Right ventricle myocardium inferior (tissue), 1 donor: ENCODE data around the gene CNTN5. TPM values are rescaled to one million over a fixed set of nuclear protein-coding genes. Genes with fewer than 3 reads are reported as not detected.
A peak's percentile ranks its signal among the peaks of the same experiment; 100 is the strongest.
"Not testable (repeated sequence)": the region's sequence is repeated elsewhere in the genome, so short reads cannot be mapped to it uniquely, and the experiment has no call there.

Experiments used
- ATAC-seq: fragments of 200-7000 bp; cut with Tn5 transposase; one replicate; pipeline ENCODE4 v1.9.1; 2020; ENCODE audit warnings: mild to moderate bottlenecking, moderate library complexity
- DNase-seq: peaks from one replicate; pipeline ENCODE4 v3.0.0; 2021; ENCODE audit errors: missing footprints
- intact Hi-C: fragments of 100-400 bp; cut with DNase I; formaldehyde crosslinking; loops from one replicate; pipeline ENCODE4 v1.11.0; 2022
- long read RNA-seq: library from polyadenylated mRNA; unstranded; transcript quantifications from one replicate; pipeline ENCODE4 v2.0.0, GENCODE V29; 2021
- total RNA-seq: library from RNA; stranded (reverse); fragmentation: NEBNext Ultra II Directional; extraction: Animal tissue kit (Norgen Biotek cat#: 25700); gene quantifications from one replicate; pipeline ENCODE4 v1.2.1, GENCODE V29; 2021
- donor health status: DM: no; HTN: yes; CAD: no; lungs with severe emphysema.

Gene CNTN5
- not detected for total RNA-seq
- long read RNA-seq, result 0 reads

- ATAC-seq, result peak; percentile 77
- peak; percentile 74 for DNase-seq
- intact Hi-C loops, result no loop called here
These were observed at the start of gene CNTN5 for GRCh38 chr11:99020352-99021225. TSS of gene CNTN5 (plus strand) at chr11:99020949.

GRCh38 chr11:98979205-98979604 lies 41.5 kb upstream of the CNTN5 start:
- intact Hi-C loops, result no loop called here
- no peak for ATAC-seq
- no peak for DNase-seq

GRCh38 chr11:99015634-99016454 lies 4.9 kb upstream of the CNTN5 start:
- intact Hi-C loops, result loop anchor here (10.0 kb wide), 1 partner anchor 719 kb away; no protein-coding TSS in a partner anchor
- DNase-seq (no peak), ATAC-seq (no peak)

GRCh38 chr11:99019696-99020095 lies 1.1 kb upstream of the CNTN5 start:
- intact Hi-C loops, result loop anchor here (10.0 kb wide), 1 partner anchor 715 kb away; no protein-coding TSS in a partner anchor
- ATAC-seq, result no peak
- DNase-seq, result no peak

GRCh38 chr11:99037057-99037456 lies 16.3 kb downstream of the CNTN5 start:
- intact Hi-C loops, result no loop called here
- no peak for DNase-seq
- ATAC-seq, result no peak

GRCh38 chr11:99063331-99063730 lies 42.6 kb downstream of the CNTN5 start:
- intact Hi-C loops, result no loop called here
- ATAC-seq (no peak), DNase-seq (no peak)

GRCh38 chr11:99065121-99065520 lies 44.4 kb downstream of the CNTN5 start:
- ATAC-seq (no peak), DNase-seq (no peak)
- intact Hi-C loops, result no loop called here

- intact Hi-C loops, result no loop called here
- DNase-seq, result no peak
- no peak for ATAC-seq
These were observed 46.0 kb downstream of the CNTN5 start for GRCh38 chr11:99066618-99067317.

GRCh38 chr11:99068832-99069231 lies 48.1 kb downstream of the CNTN5 start:
- intact Hi-C loops, result no loop called here
- ATAC-seq, result no peak
- DNase-seq, result no peak

GRCh38 chr11:99069856-99070444 lies 49.2 kb downstream of the CNTN5 start:
- ATAC-seq (peak; percentile 23), DNase-seq (no peak)
- intact Hi-C loops, result no loop called here

GRCh38 chr11:99079576-99079975 lies 58.8 kb downstream of the CNTN5 start:
- no peak for DNase-seq
- intact Hi-C loops, result no loop called here
- no peak for ATAC-seq

GRCh38 chr11:99080154-99080553 lies 59.4 kb downstream of the CNTN5 start:
- DNase-seq, result no peak
- intact Hi-C loops, result no loop called here
- no peak for ATAC-seq

- intact Hi-C loops, result no loop called here
These were observed 77.5 kb downstream of the CNTN5 start for GRCh38 chr11:99098258-99098657.

GRCh38 chr11:99098751-99099150 lies 78.0 kb downstream of the CNTN5 start:
- ATAC-seq, result no peak
- intact Hi-C loops, result no loop called here
- DNase-seq, result no peak

More at GRCh38 chr11:99098258-99098657, 77.5 kb downstream of the CNTN5 start:
- ATAC-seq (no peak), DNase-seq (no peak)

GRCh38 chr11:99117603-99118002 lies 96.9 kb downstream of the CNTN5 start:
- DNase-seq (no peak), ATAC-seq (no peak)
- intact Hi-C loops, result no loop called here

GRCh38 chr11:99133862-99134261 lies 113.1 kb downstream of the CNTN5 start:
- intact Hi-C loops, ATAC-seq, DNase-seq: not testable (repeated sequence)

GRCh38 chr11:99135508-99135907 lies 114.8 kb downstream of the CNTN5 start:
- DNase-seq, result no peak
- no peak for ATAC-seq
- intact Hi-C loops, result no loop called here

- intact Hi-C loops, result no loop called here
- no peak for DNase-seq
- ATAC-seq, result no peak
These were observed 121.5 kb downstream of the CNTN5 start for GRCh38 chr11:99142237-99142636.

- no peak for ATAC-seq
- no peak for DNase-seq
- intact Hi-C loops, result no loop called here
These were observed 127.6 kb downstream of the CNTN5 start for GRCh38 chr11:99148352-99148751.
